IMR-90 (cell line): ENCODE results near the gene MRPS24.

Experiments used
- CEBPB ChIP-seq: IDR thresholded peaks from 2 replicates; pipeline ENCODE4 v1.6.1; 2012; ENCODE audit warnings: low read depth, low read length, improper control_type of control experiment
- MAFK ChIP-seq: IDR thresholded peaks from 2 replicates; pipeline ENCODE4 v1.6.1; 2012; ENCODE audit warnings: low read depth, low read length, improper control_type of control experiment
- POLR2A ChIP-seq: IDR thresholded peaks from 2 replicates; pipeline ENCODE4 v1.6.1; 2012; ENCODE audit warnings: mild to moderate bottlenecking, low read depth, low read length
- RAD21 ChIP-seq: IDR thresholded peaks from 2 replicates; pipeline ENCODE4 v1.6.1; 2012; ENCODE audit warnings: low read length, improper control_type of control experiment
- RCOR1 ChIP-seq: IDR thresholded peaks from 2 replicates; pipeline ENCODE4 v1.6.1; 2012; ENCODE audit warnings: mild to moderate bottlenecking, low read length, improper control_type of control experiment; ENCODE audit not compliant: insufficient replicate concordance
- RFX5 ChIP-seq: IDR thresholded peaks from 2 replicates; pipeline ENCODE4 v1.8.0; 2012; ENCODE audit warnings: low read depth, mild to moderate bottlenecking, low read length, moderate library complexity
- SMC3 ChIP-seq: fragments of 150-350 bp; IDR thresholded peaks from 2 replicates; pipeline ENCODE4 v1.6.1; 2016; ENCODE audit warnings: low read depth, mild to moderate bottlenecking, antibody characterized with exemption, low read length, moderate library complexity
- TF ChIP-seq, protein P1 (sequence below): conservative IDR thresholded peaks from 2 replicates; pipeline ENCODE4 v1.5.1; 2012; ENCODE audit warnings: mild to moderate bottlenecking, low read depth, low read length, improper control_type of control experiment
- TF ChIP-seq, protein P2 (sequence below): fragments of 150-350 bp; IDR thresholded peaks from 2 replicates; pipeline ENCODE4 v1.6.1; 2017; ENCODE audit warnings: mild to moderate bottlenecking, antibody characterized with exemption, low read length, low read depth

DNA sequence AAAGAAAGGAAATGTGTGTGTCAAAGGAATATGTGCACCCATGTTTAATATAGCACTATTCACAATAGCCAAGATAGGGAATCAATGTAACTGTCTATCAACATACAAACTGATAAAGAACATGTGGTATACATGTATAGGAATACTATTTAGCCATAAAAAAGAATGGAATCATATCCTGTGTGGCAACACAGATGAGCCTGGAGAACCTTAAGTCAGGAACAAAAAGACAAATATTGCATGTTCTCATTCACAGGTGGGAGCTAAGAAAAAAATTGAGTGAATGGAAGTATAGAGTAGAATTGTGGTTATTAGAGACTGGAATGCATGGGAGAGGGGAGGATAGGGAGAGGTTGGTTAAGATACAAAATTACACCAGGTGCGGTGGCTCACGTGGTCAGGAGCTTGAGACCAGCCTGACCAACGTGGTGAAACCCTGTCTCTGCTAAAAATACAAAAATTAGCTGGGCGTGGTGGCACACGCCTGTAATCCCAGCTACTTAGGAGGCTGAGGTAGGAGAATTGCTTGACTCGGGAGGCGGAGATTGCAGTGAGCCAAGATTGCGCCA is 26.6 kb upstream of the MRPS24 start:
- TF ChIP-seq, protein P1, sequence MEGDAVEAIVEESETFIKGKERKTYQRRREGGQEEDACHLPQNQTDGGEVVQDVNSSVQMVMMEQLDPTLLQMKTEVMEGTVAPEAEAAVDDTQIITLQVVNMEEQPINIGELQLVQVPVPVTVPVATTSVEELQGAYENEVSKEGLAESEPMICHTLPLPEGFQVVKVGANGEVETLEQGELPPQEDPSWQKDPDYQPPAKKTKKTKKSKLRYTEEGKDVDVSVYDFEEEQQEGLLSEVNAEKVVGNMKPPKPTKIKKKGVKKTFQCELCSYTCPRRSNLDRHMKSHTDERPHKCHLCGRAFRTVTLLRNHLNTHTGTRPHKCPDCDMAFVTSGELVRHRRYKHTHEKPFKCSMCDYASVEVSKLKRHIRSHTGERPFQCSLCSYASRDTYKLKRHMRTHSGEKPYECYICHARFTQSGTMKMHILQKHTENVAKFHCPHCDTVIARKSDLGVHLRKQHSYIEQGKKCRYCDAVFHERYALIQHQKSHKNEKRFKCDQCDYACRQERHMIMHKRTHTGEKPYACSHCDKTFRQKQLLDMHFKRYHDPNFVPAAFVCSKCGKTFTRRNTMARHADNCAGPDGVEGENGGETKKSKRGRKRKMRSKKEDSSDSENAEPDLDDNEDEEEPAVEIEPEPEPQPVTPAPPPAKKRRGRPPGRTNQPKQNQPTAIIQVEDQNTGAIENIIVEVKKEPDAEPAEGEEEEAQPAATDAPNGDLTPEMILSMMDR: no peak
- no peak for TF ChIP-seq RAD21
- TF ChIP-seq POLR2A: no peak
- TF ChIP-seq, protein P2, sequence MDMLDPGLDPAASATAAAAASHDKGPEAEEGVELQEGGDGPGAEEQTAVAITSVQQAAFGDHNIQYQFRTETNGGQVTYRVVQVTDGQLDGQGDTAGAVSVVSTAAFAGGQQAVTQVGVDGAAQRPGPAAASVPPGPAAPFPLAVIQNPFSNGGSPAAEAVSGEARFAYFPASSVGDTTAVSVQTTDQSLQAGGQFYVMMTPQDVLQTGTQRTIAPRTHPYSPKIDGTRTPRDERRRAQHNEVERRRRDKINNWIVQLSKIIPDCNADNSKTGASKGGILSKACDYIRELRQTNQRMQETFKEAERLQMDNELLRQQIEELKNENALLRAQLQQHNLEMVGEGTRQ: no peak
- no peak for TF ChIP-seq CEBPB
- no peak for TF ChIP-seq RFX5
- no peak for TF ChIP-seq RCOR1
- no peak for TF ChIP-seq MAFK
- TF ChIP-seq SMC3: no peak
